Measurements from ENCODE around the gene COASY.

GRCh38 chr17:42578282-42578869 is 16.4 kb downstream of the COASY start:
- TF ChIP-seq CTCF (conservative IDR thresholded peaks at IDR 0.05; ENCODE audit: low read depth, low read length) (peak; percentile 64), EZH2 (IDR thresholded peaks at IDR 0.05; ENCODE audit: borderline replicate concordance, low read depth, low read length, poor library complexity, severe bottlenecking) (no peak)
